GM12872 (cell line): ENCODE data around the gene ANK3.

Experiments
- TF ChIP-seq, protein P1 (sequence below): IDR thresholded peaks from 3 replicates; pipeline ENCODE4 v1.5.1; 2011; ENCODE audit warnings: low read depth, mild to moderate bottlenecking, low read length, moderate library complexity; ENCODE audit not compliant: insufficient read depth

ANK3 gene

DNA sequence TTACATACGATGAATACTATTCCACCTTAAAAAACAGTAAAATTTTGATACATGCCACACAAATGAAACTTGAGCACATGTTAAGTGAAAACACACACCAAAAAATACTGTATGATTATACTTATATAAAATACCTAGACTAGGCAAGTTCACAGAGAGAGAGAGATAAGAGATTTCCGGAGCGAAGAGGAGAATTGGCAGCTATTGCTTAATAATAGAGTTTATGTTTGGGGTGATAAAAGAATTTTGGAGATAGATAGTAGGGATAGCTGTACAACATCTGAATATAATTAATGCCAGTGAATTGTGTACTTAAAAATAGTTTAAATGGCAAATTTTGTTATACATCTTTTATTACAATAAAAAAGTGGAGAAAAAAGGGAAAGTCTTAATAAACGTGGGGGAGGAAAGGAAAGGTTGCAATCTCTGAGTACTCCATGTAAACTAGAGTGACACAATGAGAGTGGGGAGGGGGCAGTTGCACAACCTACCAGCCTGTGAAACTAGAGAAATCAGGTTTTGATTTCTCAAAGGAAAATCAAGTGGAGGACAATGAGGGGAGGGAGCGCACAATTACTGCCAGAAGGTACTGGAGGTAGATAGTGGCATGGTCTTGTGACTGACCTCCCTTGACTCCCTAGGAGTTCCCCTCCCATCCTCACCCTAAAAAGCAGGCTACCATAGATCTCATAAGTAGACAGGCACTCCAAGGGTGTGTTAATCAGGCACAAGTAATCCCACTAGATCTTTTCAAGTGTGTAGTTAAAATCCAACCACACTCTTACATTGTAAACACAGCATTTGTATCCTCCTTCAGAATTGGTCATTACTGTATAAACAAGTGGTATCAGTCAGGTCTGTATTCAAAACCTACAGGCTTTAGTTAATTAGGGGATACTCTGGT lies 31.6 kb upstream of the ANK3 start:
- TF ChIP-seq, protein P1, sequence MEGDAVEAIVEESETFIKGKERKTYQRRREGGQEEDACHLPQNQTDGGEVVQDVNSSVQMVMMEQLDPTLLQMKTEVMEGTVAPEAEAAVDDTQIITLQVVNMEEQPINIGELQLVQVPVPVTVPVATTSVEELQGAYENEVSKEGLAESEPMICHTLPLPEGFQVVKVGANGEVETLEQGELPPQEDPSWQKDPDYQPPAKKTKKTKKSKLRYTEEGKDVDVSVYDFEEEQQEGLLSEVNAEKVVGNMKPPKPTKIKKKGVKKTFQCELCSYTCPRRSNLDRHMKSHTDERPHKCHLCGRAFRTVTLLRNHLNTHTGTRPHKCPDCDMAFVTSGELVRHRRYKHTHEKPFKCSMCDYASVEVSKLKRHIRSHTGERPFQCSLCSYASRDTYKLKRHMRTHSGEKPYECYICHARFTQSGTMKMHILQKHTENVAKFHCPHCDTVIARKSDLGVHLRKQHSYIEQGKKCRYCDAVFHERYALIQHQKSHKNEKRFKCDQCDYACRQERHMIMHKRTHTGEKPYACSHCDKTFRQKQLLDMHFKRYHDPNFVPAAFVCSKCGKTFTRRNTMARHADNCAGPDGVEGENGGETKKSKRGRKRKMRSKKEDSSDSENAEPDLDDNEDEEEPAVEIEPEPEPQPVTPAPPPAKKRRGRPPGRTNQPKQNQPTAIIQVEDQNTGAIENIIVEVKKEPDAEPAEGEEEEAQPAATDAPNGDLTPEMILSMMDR = no peak

DNA sequence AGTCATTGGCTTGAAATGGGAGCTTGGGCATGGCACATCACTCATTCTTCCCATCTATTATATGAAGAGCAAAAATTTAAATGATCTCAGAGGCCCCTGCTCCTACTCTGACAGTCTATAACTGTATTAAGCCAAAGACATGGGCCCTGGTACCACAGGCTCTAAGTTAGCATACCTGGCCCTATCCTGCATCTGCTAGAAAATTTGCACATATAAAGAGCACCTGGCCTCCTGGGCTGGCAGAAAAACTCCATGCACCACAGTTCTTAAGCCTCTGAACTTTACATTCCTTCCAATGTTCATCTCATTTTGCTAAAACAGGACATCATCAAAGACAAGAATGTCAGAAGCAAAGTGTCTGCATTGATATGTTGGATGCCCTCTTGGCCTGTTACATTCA lies 29.6 kb upstream of the ANK3 start:
- TF ChIP-seq, protein P1 = no peak

DNA sequence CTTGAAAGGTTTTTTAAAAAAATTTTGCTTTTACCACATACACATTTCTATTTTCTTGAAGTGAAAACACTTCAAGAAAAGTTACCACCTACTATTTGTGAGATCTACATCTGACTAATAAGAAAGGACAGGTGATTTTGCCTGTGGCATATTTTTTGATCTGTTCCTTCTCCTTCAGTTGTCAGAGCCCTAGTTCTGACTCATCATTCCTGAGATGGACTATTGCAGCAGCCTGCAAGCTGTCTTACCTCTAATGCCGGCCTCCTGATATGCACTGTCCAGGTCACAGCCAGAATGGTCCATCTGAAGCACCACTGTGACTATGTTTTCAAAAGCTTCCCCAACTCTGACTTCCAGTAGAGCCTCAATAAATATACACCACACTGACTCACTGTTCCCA lies 28.2 kb upstream of the ANK3 start:
- TF ChIP-seq, protein P1 = no peak

- TF ChIP-seq, protein P1 = no peak
These were observed 27.3 kb upstream of the ANK3 start for GRCh38 chr10:60417024-60417423.

DNA sequence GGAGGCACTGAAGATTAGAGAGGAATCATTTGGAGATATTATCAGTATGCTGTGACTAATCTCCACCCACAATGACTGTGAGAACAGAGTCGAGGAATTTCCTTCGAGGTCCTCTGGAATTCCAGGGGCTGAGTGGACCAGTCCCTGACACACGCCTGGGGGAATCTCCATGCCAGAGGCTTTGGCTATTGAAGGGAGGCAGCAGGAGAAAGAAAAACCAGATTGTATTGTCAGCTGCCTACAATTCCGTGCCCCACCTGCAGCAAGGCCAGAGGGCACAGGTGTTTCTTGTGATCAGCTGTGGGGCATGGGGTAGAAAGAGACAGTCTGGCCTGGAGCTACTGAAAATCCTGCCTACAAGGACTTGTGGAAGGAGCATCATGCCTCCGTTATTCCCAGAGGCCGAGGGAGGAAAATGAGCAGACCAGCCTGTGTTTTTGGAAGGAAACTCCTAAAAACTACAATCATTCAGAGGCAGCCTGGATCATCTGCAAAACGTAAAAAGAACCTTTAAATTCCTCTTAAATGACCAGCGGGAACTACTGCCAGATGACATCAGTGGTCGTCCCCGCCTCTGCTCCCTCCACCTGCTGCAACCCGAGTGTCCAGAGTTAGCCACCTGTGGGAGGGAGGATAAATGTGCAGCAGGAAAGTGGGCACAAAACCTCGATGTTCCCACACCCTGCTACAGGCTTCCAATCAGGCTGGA lies 25.4 kb upstream of the ANK3 start:
- TF ChIP-seq, protein P1 = no peak

GRCh38 chr10:60414111-60414510 lies 24.4 kb upstream of the ANK3 start:
- TF ChIP-seq, protein P1 = no peak

GRCh38 chr10:60413306-60414012 lies 23.8 kb upstream of the ANK3 start:
- TF ChIP-seq, protein P1 = no peak
